Trophoblast cell (in vitro differentiated cells and primary cell): ENCODE results near the gene FGB.

Experiments
- DNase-seq, 2 donors: peaks; one replicate each; pipeline ENCODE4 v3.0.0-alpha.2; 2016
- H2AFZ ChIP-seq: 2 replicates; pipeline ENCODE4 v1.6.1; 2013; ENCODE audit warnings: low read length, moderate library complexity, mild to moderate bottlenecking; ENCODE audit not compliant: insufficient read depth, poor library complexity
- H2AK5ac ChIP-seq: 2 replicates; pipeline ENCODE4 v1.6.1; 2013; ENCODE audit warnings: mild to moderate bottlenecking, low read length
- H2BK120ac ChIP-seq: 2 replicates; pipeline ENCODE4 v1.6.1; 2013; ENCODE audit warnings: low read length, mild to moderate bottlenecking, moderate library complexity; ENCODE audit not compliant: insufficient read depth, poor library complexity
- H2BK12ac ChIP-seq: 2 replicates; pipeline ENCODE4 v1.6.1; 2013; ENCODE audit warnings: mild to moderate bottlenecking, low read length, moderate library complexity
- H2BK5ac ChIP-seq: 2 replicates; pipeline ENCODE4 v1.6.1; 2013; ENCODE audit warnings: low read length, low read depth, moderate library complexity, mild to moderate bottlenecking; ENCODE audit not compliant: poor library complexity
- H3K14ac ChIP-seq: 2 replicates; pipeline ENCODE4 v1.6.1; 2013; ENCODE audit warnings: mild to moderate bottlenecking, low read length
- H3K18ac ChIP-seq: 2 replicates; pipeline ENCODE4 v1.6.1; 2013; ENCODE audit warnings: mild to moderate bottlenecking, low read length
- H3K23ac ChIP-seq: 2 replicates; pipeline ENCODE4 v1.6.1; 2013; ENCODE audit warnings: low read length
- H3K27ac ChIP-seq: 2 replicates; pipeline ENCODE4 v1.5.1; 2013; ENCODE audit warnings: low read depth, mild to moderate bottlenecking, inconsistent platforms, low read length, moderate library complexity
- H3K27me3 ChIP-seq: 2 replicates; pipeline ENCODE4 v1.6.1; 2013; ENCODE audit warnings: inconsistent platforms, mild to moderate bottlenecking, low read length, moderate library complexity; ENCODE audit not compliant: insufficient read depth
- H3K36me3 ChIP-seq, 2 experiments: 1 replicate in 1 of 2; 2 replicates in 1 of 2; pipeline ENCODE4 v1.6.1; 2013; ENCODE audit warnings: low read length in 2 of 2, mild to moderate bottlenecking in 2 of 2, moderate library complexity in 1 of 2; ENCODE audit not compliant: insufficient read depth in 2 of 2, control insufficient read depth in 1 of 2
- H3K4ac ChIP-seq: 2 replicates; pipeline ENCODE4 v1.6.1; 2013; ENCODE audit warnings: low read depth, mild to moderate bottlenecking, low read length, moderate library complexity
- H3K4me1 ChIP-seq, 2 experiments: 1 replicate in 1 of 2; 2 replicates in 1 of 2; pipeline ENCODE4 v1.6.1; 2013; ENCODE audit warnings: low read length in 2 of 2, mild to moderate bottlenecking in 2 of 2, moderate library complexity in 1 of 2; ENCODE audit not compliant: insufficient read depth in 2 of 2, control insufficient read depth in 1 of 2
- H3K4me2 ChIP-seq: 2 replicates; pipeline ENCODE4 v1.6.1; 2013; ENCODE audit warnings: inconsistent platforms, mild to moderate bottlenecking, low read length, moderate library complexity
- H3K4me3 ChIP-seq: 2 replicates; pipeline ENCODE4 v1.5.1; 2013; ENCODE audit warnings: mild to moderate bottlenecking, low read depth, low read length, inconsistent platforms
- H3K79me1 ChIP-seq: one replicate; pipeline ENCODE4 v1.6.1; 2013; ENCODE audit warnings: low read length
- H3K79me2 ChIP-seq: 2 replicates; pipeline ENCODE4 v1.6.1; 2013; ENCODE audit warnings: low read length, mild to moderate bottlenecking; ENCODE audit not compliant: control insufficient read depth, insufficient read depth, poor library complexity
- H3K9ac ChIP-seq: 2 replicates; pipeline ENCODE4 v1.6.1; 2013; ENCODE audit warnings: mild to moderate bottlenecking, low read length
- H3K9me3 ChIP-seq: 2 replicates; pipeline ENCODE4 v1.6.1; 2013; ENCODE audit warnings: low read depth, mild to moderate bottlenecking, control low read depth, inconsistent platforms, low read length; ENCODE audit not compliant: insufficient read depth
- H4K12ac ChIP-seq: 2 replicates; pipeline ENCODE4 v1.6.1; 2013; ENCODE audit warnings: low read depth, mild to moderate bottlenecking, low read length, moderate library complexity
- H4K8ac ChIP-seq: 2 replicates; pipeline ENCODE4 v1.6.1; 2013; ENCODE audit warnings: low read depth, mild to moderate bottlenecking, low read length, moderate library complexity
- H4K91ac ChIP-seq: one replicate; pipeline ENCODE4 v1.6.1; 2013; ENCODE audit warnings: low read depth, mild to moderate bottlenecking, low read length, moderate library complexity
- WGBS: extraction: QIAGEN DNeasy Blood & Tissue Kit; methylation state at CpG from one replicate; pipeline ENCODE4 v1.1.7; 2013; ENCODE audit warnings: missing lambda C conversion rate; ENCODE audit not compliant: insufficient read length, insufficient coverage; ENCODE audit errors: extremely low coverage; 5-methylcytosine and 5-hydroxymethylcytosine counted together

Gene FGB

GRCh38 chr4:154585369-154586018 is 22.7 kb downstream of the FGB start:
- Histone ChIP-seq H2BK120ac (no peak overlapping the region), H3K18ac (no peak overlapping the region), H3K27ac (no peak overlapping the region), H3K4ac (no peak overlapping the region), H3K4me1 (no peaks in the 10 kb centered on the region), H3K27me3 (no peaks in the 10 kb centered on the region), H3K14ac (no peak overlapping the region), H2BK5ac (no peak overlapping the region), H3K4me3 (no peak overlapping the region), H2AFZ (no peak overlapping the region), H3K9me3 (no peaks in the 10 kb centered on the region), H3K79me1 (no peaks in the 10 kb centered on the region), H3K23ac (no peak overlapping the region), H4K12ac (no peak overlapping the region), H2AK5ac (no peak overlapping the region), H3K79me2 (no peaks in the 10 kb centered on the region), H4K91ac (no peak overlapping the region), H3K4me2 (no peak overlapping the region), H4K8ac (no peak overlapping the region), H2BK12ac (no peak overlapping the region), H3K9ac (no peak overlapping the region), H3K36me3 (no peaks in the 10 kb centered on the region)
- WGBS: no CpG with 5 or more reads among the region's 10 CpGs
- no peak for DNase-seq

- no peaks in the 10 kb centered on the region for H3K9me3 ChIP-seq
- no peak overlapping the region for H2AK5ac ChIP-seq
- no peak overlapping the region for H4K12ac ChIP-seq
- no peaks in the 10 kb centered on the region for H3K36me3 ChIP-seq
- H4K8ac ChIP-seq: no peak overlapping the region
- H3K18ac ChIP-seq: no peak overlapping the region
- no peak overlapping the region for H3K14ac ChIP-seq
- no peak overlapping the region for H2BK5ac ChIP-seq
- no peaks in the 10 kb centered on the region for H3K79me2 ChIP-seq
- no peak overlapping the region for H3K23ac ChIP-seq
- WGBS: no CpG with 5 or more reads among the region's 13 CpGs
- H3K9ac ChIP-seq: no peak overlapping the region
- no peaks in the 10 kb centered on the region for H3K79me1 ChIP-seq
- no peak overlapping the region for H2BK12ac ChIP-seq
- no peak overlapping the region for H4K91ac ChIP-seq
- no peaks in the 10 kb centered on the region for H3K4me1 ChIP-seq
- no peak for DNase-seq
- H3K4me2 ChIP-seq: no peak overlapping the region
- H3K27me3 ChIP-seq: no peaks in the 10 kb centered on the region
- no peak overlapping the region for H2AFZ ChIP-seq
- H3K4me3 ChIP-seq: no peak overlapping the region
- no peak overlapping the region for H2BK120ac ChIP-seq
- no peak overlapping the region for H3K27ac ChIP-seq
- H3K4ac ChIP-seq: no peak overlapping the region
These were observed 23.7 kb downstream of the FGB start for GRCh38 chr4:154586296-154587033.

- no CpG with 5 or more reads among the region's 2 CpGs for WGBS
- Histone ChIP-seq H4K12ac (no peak overlapping the region), H2BK5ac (no peak overlapping the region), H3K18ac (no peak overlapping the region), H3K4me1 (no peaks in the 10 kb centered on the region), H3K79me2 (no peaks in the 10 kb centered on the region), H3K9me3 (no peaks in the 10 kb centered on the region), H2BK120ac (no peak overlapping the region), H3K27me3 (no peaks in the 10 kb centered on the region), H4K91ac (no peak overlapping the region), H3K4me3 (no peak overlapping the region), H3K9ac (no peak overlapping the region), H3K23ac (no peak overlapping the region), H3K27ac (no peak overlapping the region), H2AK5ac (no peak overlapping the region), H2AFZ (no peak overlapping the region), H2BK12ac (no peak overlapping the region), H3K4me2 (no peak overlapping the region), H3K4ac (no peak overlapping the region), H4K8ac (no peak overlapping the region), H3K14ac (no peak overlapping the region), H3K79me1 (no peaks in the 10 kb centered on the region), H3K36me3 (no peaks in the 10 kb centered on the region)
- no peak for DNase-seq
These were observed 25.4 kb downstream of the FGB start for GRCh38 chr4:154588198-154588597.

- Histone ChIP-seq H3K9ac (no peak overlapping the region), H4K91ac (no peak overlapping the region), H3K27ac (no peak overlapping the region), H3K4me2 (no peak overlapping the region), H3K36me3 (no peaks in the 10 kb centered on the region), H3K79me1 (no peaks in the 10 kb centered on the region), H2AFZ (no peak overlapping the region), H3K4ac (no peak overlapping the region), H3K18ac (no peak overlapping the region), H3K14ac (no peak overlapping the region), H3K4me1 (no peaks in the 10 kb centered on the region), H3K27me3 (no peaks in the 10 kb centered on the region), H2BK12ac (no peak overlapping the region), H2BK120ac (no peak overlapping the region), H3K79me2 (no peaks in the 10 kb centered on the region), H3K23ac (no peak overlapping the region), H2AK5ac (no peak overlapping the region), H2BK5ac (no peak overlapping the region), H4K8ac (no peak overlapping the region), H3K9me3 (no peaks in the 10 kb centered on the region), H4K12ac (no peak overlapping the region), H3K4me3 (no peak overlapping the region)
- no CpG with 5 or more reads among the region's 7 CpGs for WGBS
- no peak for DNase-seq
These were observed 26.7 kb downstream of the FGB start for GRCh38 chr4:154589296-154590197.
